Activated CD4-positive, alpha-beta T cell treated with anti-CD3 and anti-CD28 coated beads, Interleukin-2, amount 50 U/mL, for 1 hour (primary cell): Measurements from ENCODE around the gene DEDD.
A peak's percentile ranks its signal among the peaks of the same experiment; 100 is the strongest.
"Not testable (repeated sequence)": the region's sequence is repeated elsewhere in the genome, so short reads cannot be mapped to it uniquely, and the experiment has no call there.

Experiments
- DNase-seq: peaks from one replicate; pipeline ENCODE4 v3.0.0-alpha.2; 2020

DEDD gene

GRCh38 chr1:161121834-161122233 is 10.6 kb downstream of the DEDD start:
- no peak for DNase-seq

GRCh38 chr1:161121042-161121650 is 11.3 kb downstream of the DEDD start:
- DNase-seq: no peak

- DNase-seq: peak; percentile 53
Observed at GRCh38 chr1:161119092-161119903, 13.2 kb downstream of the DEDD start.

- peak; percentile 79 for DNase-seq
Observed at GRCh38 chr1:161117759-161118581, 14.5 kb downstream of the DEDD start, which contains the start of the genes NIT1 and PFDN2. TSS of gene NIT1 (plus strand) at chr1:161118105. CDS start at chr1:161118177, 72 bp downstream. TSS of gene PFDN2 (minus strand) at chr1:161118037. CDS start at chr1:161118026, 11 bp downstream.

GRCh38 chr1:161115961-161116360 is 16.5 kb downstream of the DEDD start:
- not testable (repeated sequence) for DNase-seq

- no peak for DNase-seq
Observed at GRCh38 chr1:161115132-161115711, 17.2 kb downstream of the DEDD start.

GRCh38 chr1:161114556-161114955 is 17.9 kb downstream of the DEDD start:
- no peak for DNase-seq

GRCh38 chr1:161113915-161114314 is 18.6 kb downstream of the DEDD start:
- DNase-seq: no peak

- no peak for DNase-seq
Observed at GRCh38 chr1:161111527-161111926, 20.9 kb downstream of the DEDD start.

- no peak for DNase-seq
Observed at GRCh38 chr1:161111117-161111516, 21.4 kb downstream of the DEDD start.

GRCh38 chr1:161106431-161106830 is 26.0 kb downstream of the DEDD start:
- no peak for DNase-seq

- no peak for DNase-seq
Observed at GRCh38 chr1:161100556-161100955, 31.9 kb downstream of the DEDD start.

- no peak for DNase-seq
Observed at GRCh38 chr1:161099090-161099802, 33.2 kb downstream of the DEDD start.

- DNase-seq: peak; percentile 48
Observed at GRCh38 chr1:161098210-161099068, 34.0 kb downstream of the DEDD start, which contains the start of gene KLHDC9. TSS of gene KLHDC9 (plus strand) at chr1:161098361. CDS start at chr1:161098536, 175 bp downstream.

GRCh38 chr1:161096530-161096929 is 35.9 kb downstream of the DEDD start:
- DNase-seq: no peak

- DNase-seq: no peak
Observed at GRCh38 chr1:161096015-161096414, 36.5 kb downstream of the DEDD start.

GRCh38 chr1:161095230-161095629 is 37.2 kb downstream of the DEDD start:
- no peak for DNase-seq

GRCh38 chr1:161094481-161094880 is 38.0 kb downstream of the DEDD start:
- DNase-seq: no peak

GRCh38 chr1:161092621-161093028 is 39.8 kb downstream of the DEDD start:
- DNase-seq: no peak

- DNase-seq: no peak
Observed at GRCh38 chr1:161091796-161092507, 40.5 kb downstream of the DEDD start.
